Astrocyte of the cerebellum (primary cell): Measurements from ENCODE around the gene PRRG2.

ENCODE experiments used
- DNase-seq: peaks from one replicate; pipeline ENCODE4 v3.0.0-alpha.2; 2011; ENCODE audit warnings: low read depth
- H3K4me3 ChIP-seq: 2 replicates; pipeline ENCODE4 v1.5.1; 2011; ENCODE audit warnings: mild to moderate bottlenecking, low read depth, low read length, moderate library complexity
- CTCF ChIP-seq: IDR thresholded peaks from 2 replicates; pipeline ENCODE4 v1.5.1; 2012; ENCODE audit warnings: low read length, low read depth, moderate library complexity, mild to moderate bottlenecking; ENCODE audit errors: missing control alignments
- in situ Hi-C: cut with HindIII; loops from 2 replicates; pipeline ENCODE4 v1.10.0; 2017; ENCODE audit warnings: low sequenced_read_pairs

The PRRG2 gene

GRCh38 chr19:49637821-49638738 is 57.0 kb downstream of the PRRG2 start:
- in situ Hi-C loops, result no loop called here
- no peak for DNase-seq
- H3K4me3 ChIP-seq, result peak overlapping the region; percentile 69
- TF ChIP-seq CTCF, result no peak

GRCh38 chr19:49639401-49640112 is 58.4 kb downstream of the PRRG2 start:
- in situ Hi-C loops, result loop anchor here (10.0 kb wide), 1 partner anchor 125 kb away; the partner anchor contains the start of gene FCGRT
- peak overlapping the region; percentile 69 for H3K4me3 ChIP-seq
- TF ChIP-seq CTCF, result no peak
- no peak for DNase-seq

GRCh38 chr19:49640113-49640898 is 59.2 kb downstream of the PRRG2 start, which contains the start of gene RRAS:
Gene RRAS (minus strand): TSS chr19:49640143. CDS start chr19:49640098, 45 bp downstream.
- in situ Hi-C loops, result loop anchor here (10.0 kb wide), 1 partner anchor 126 kb away; the partner anchor contains the start of gene FCGRT
- TF ChIP-seq CTCF, result no peak
- H3K4me3 ChIP-seq, result peak within 1 kb of the TSS; percentile 69
- peak; percentile 99 for DNase-seq
